Calu3 (cell line): ENCODE data around the gene CXCL3. TPM values are rescaled to one million over a fixed set of nuclear protein-coding genes. Genes with fewer than 3 reads are reported as not detected.

ENCODE experiments used
- BruUV-seq: library from RNA; stranded (reverse); fragments of 400-500 nt; replicated peaks from 2 replicates; lab custom pipeline; 2021; lab: Mats Ljungman, UMichigan
- CTCF ChIA-PET: fragments of 300-600 bp; sonication (Branson Sonifier 250); formaldehyde crosslinking; loops from one replicate; lab custom pipeline; 2022; ENCODE audit warnings: antibody characterized with exemption; lab: Charles Lee
- DNase-seq: peaks from one replicate; pipeline ENCODE4 v3.0.0; 2022
- H3K27ac Mint-ChIP-seq: one replicate; pipeline ENCODE4 v1.8.0; 2022; ENCODE audit warnings: mixed read lengths; ENCODE audit not compliant: unreplicated experiment
- H3K27me3 Mint-ChIP-seq: one replicate; pipeline ENCODE4 v1.8.0; 2022; ENCODE audit warnings: mixed read lengths; ENCODE audit not compliant: unreplicated experiment
- H3K36me3 Mint-ChIP-seq: one replicate; pipeline ENCODE4 v1.8.0; 2022; ENCODE audit warnings: mild to moderate bottlenecking, moderate library complexity, mixed read lengths; ENCODE audit not compliant: insufficient read depth, unreplicated experiment
- H3K4me1 Mint-ChIP-seq: one replicate; pipeline ENCODE4 v1.8.0; 2022; ENCODE audit warnings: mild to moderate bottlenecking, low read depth, mixed read lengths; ENCODE audit not compliant: unreplicated experiment
- H3K4me3 Mint-ChIP-seq: one replicate; pipeline ENCODE4 v1.8.0; 2022; ENCODE audit warnings: mild to moderate bottlenecking, low read depth, moderate library complexity, mixed read lengths; ENCODE audit not compliant: unreplicated experiment
- H3K9me3 Mint-ChIP-seq: one replicate; pipeline ENCODE4 v1.8.0; 2022; ENCODE audit warnings: low read depth, mixed read lengths; ENCODE audit not compliant: unreplicated experiment
- CTCF ChIP-seq: fragments of 200-600 bp; IDR thresholded peaks from one replicate; pipeline ENCODE4 v1.8.0; 2022; ENCODE audit warnings: antibody characterized with exemption; ENCODE audit not compliant: unreplicated experiment
- intact Hi-C: fragments of 100-400 bp; cut with micrococcal nuclease; formaldehyde crosslinking; loops from one replicate; pipeline ENCODE4 v1.10.0; 2022; ENCODE audit not compliant: unreplicated experiment
- total RNA-seq: library from RNA; stranded (reverse); gene quantifications from 2 replicates; pipeline ENCODE4 v1.2.3, GENCODE V29; 2022

CXCL3 gene
- total RNA-seq, 1 experiment from 2014 or later, result 153 TPM

- Mint-ChIP-seq H3K4me1 (peaks cover 9% of the 10 kb centered on the region), H3K4me3 (peak overlapping the region; percentile 25), H3K27ac (peak overlapping the region; percentile 86), H3K36me3 (peaks cover 12% of the 10 kb centered on the region), H3K9me3 (no peaks in the 10 kb centered on the region), H3K27me3 (no peaks in the 10 kb centered on the region)
- peak; percentile 18 for DNase-seq
- BruUV-seq, result no TSS peak
- CTCF ChIA-PET, result no interaction called here
- intact Hi-C loops, result loop anchor here (1.0 kb wide), 1 partner anchor 18 kb away; no protein-coding TSS in a partner anchor
- no peak for TF ChIP-seq CTCF
These were observed 33.0 kb downstream of the CXCL3 start for GRCh38 chr4:74005528-74005927.

GRCh38 chr4:74004668-74005067, 33.8 kb downstream of the CXCL3 start:
- no peak for DNase-seq
- H3K27ac Mint-ChIP-seq, result peak overlapping the region; percentile 86
- CTCF ChIA-PET, result no interaction called here
- intact Hi-C loops, result loop anchor here (1.0 kb wide), 1 partner anchor 19 kb away; no protein-coding TSS in a partner anchor
- peaks cover 18% of the 10 kb centered on the region for H3K4me1 Mint-ChIP-seq
- BruUV-seq, result no TSS peak
- no peaks in the 10 kb centered on the region for H3K9me3 Mint-ChIP-seq
- H3K27me3 Mint-ChIP-seq, result no peaks in the 10 kb centered on the region
- TF ChIP-seq CTCF, result no peak
- no peak overlapping the region for H3K4me3 Mint-ChIP-seq
- peaks cover 12% of the 10 kb centered on the region for H3K36me3 Mint-ChIP-seq

- Mint-ChIP-seq H3K4me1 (peaks cover 23% of the 10 kb centered on the region), H3K27ac (peak overlapping the region; percentile 96), H3K36me3 (peaks cover 44% of the 10 kb centered on the region), H3K9me3 (no peaks in the 10 kb centered on the region), H3K4me3 (peak overlapping the region; percentile 91), H3K27me3 (no peaks in the 10 kb centered on the region)
- intact Hi-C loops, result no loop called here
- no TSS peak for BruUV-seq
- CTCF ChIA-PET, result interaction anchor here (1.9 to 2.7 kb wide), 2 partner anchors 24 to 37 kb away, joined by 11 to 32 read pairs; partner anchors contain the start of gene CXCL3
- no peak for TF ChIP-seq CTCF
- DNase-seq, result no peak
These were observed 38.2 kb downstream of the CXCL3 start for GRCh38 chr4:74000301-74000700.

- Mint-ChIP-seq H3K4me3 (peak within 1 kb of the TSS; percentile 91), H3K36me3 (peaks cover 57% of the 10 kb centered on the region), H3K9me3 (no peaks in the 10 kb centered on the region), H3K27me3 (no peaks in the 10 kb centered on the region), H3K27ac (peak within 1 kb of the TSS; percentile 96), H3K4me1 (peaks cover 31% of the 10 kb centered on the region)
- DNase-seq, result peak; percentile 91
- no TSS peak for BruUV-seq
- intact Hi-C loops, result loop anchor here (1.0 to 10.0 kb wide), 6 partner anchors 36 to 136 kb away; partner anchors contain the start of gene CXCL2
- CTCF ChIA-PET, result interaction anchor here (0.7 to 2.7 kb wide), 16 partner anchors 15 to 322 kb away, joined by 3 to 32 read pairs (median 4); partner anchors contain the start of genes CXCL2 and CXCL3
- no peak for TF ChIP-seq CTCF
These were observed 40.2 kb downstream of the CXCL3 start, which contains the start of gene CXCL5 for GRCh38 chr4:73998040-73999011. Gene CXCL5 (minus strand): TSS chr4:73998677. CDS start chr4:73998581, 96 bp downstream.
